ENCODE measurements around the gene PLS3. TPM values are rescaled to one million over a fixed set of nuclear protein-coding genes. Genes with fewer than 3 reads are reported as not detected.
"Not testable (repeated sequence)": the region's sequence is repeated elsewhere in the genome, so short reads cannot be mapped to it uniquely, and the experiment has no call there.

The PLS3 gene
- total RNA-seq, 1 donor from 2014 or later, result 17.8 TPM

DNA sequence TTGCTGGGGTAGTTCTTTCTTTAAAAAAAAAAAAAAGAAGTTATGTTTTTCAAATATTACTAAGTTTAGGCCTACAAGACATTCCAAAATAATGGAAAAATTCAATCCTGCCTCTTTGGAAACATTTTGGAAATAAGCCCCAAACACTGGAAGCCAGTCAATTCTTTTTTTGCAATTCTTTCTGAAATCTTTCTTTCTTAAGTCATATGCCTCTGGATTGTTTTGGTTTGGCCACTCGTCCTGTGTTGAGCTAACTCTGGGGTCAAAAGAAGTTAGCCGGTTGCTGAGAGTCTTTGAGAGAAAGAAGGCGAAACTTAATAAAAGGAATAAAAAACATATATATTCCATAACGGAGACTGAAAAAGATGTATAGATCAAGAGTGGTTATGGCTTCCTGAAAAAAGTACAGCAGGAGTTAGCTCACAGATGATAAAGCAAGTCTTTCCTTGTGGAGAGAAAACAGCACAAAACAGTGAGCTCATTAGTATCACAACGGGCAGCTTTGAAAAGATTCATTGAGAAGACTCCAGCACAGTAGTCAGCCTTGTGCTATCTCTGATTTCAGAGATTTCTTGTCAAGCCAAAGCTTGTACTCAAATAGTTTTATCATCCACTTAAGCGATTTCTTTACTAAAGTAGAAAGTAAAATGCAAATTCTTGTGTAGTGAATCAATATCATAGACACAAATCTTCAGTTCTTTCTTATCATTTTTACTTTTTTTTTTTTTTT lies 64.8 kb downstream of the PLS3 start:
- TF ChIP-seq, protein P1, sequence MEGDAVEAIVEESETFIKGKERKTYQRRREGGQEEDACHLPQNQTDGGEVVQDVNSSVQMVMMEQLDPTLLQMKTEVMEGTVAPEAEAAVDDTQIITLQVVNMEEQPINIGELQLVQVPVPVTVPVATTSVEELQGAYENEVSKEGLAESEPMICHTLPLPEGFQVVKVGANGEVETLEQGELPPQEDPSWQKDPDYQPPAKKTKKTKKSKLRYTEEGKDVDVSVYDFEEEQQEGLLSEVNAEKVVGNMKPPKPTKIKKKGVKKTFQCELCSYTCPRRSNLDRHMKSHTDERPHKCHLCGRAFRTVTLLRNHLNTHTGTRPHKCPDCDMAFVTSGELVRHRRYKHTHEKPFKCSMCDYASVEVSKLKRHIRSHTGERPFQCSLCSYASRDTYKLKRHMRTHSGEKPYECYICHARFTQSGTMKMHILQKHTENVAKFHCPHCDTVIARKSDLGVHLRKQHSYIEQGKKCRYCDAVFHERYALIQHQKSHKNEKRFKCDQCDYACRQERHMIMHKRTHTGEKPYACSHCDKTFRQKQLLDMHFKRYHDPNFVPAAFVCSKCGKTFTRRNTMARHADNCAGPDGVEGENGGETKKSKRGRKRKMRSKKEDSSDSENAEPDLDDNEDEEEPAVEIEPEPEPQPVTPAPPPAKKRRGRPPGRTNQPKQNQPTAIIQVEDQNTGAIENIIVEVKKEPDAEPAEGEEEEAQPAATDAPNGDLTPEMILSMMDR (IDR thresholded peaks at IDR 0.05; ENCODE audit: partially characterized antibody, unreplicated experiment), result no peak
- Mint-ChIP-seq H3K36me3 (ENCODE audit: unreplicated experiment) (no peaks in the 10 kb centered on the region), H3K27ac (ENCODE audit: unreplicated experiment) (no peak overlapping the region), H3K4me3 (ENCODE audit: unreplicated experiment) (no peak overlapping the region), H3K9me3 (ENCODE audit: unreplicated experiment) (no peaks in the 10 kb centered on the region), H3K4me1 (ENCODE audit: low read depth, unreplicated experiment) (no peaks in the 10 kb centered on the region), H3K27me3 (ENCODE audit: unreplicated experiment) (no peaks in the 10 kb centered on the region)
- DNase-seq, result no peak

DNA sequence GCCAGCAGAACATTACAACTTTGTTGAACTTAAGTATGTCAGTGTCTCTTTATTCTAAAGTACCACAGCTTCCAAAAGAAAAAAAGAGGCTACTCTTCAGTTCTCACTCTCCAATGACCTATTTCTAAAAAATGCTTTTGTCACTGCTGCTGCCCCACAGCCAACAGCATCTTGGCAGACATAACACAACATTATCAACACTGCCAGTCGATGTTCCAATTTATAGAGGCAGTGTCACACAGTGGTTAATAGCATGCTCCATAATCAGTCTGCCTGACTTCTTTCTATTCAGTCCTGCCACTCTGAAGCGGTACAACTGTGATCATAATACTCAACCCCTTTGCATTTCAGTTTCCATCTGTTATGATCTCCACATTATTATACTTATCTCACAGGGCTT lies 69.2 kb downstream of the PLS3 start:
- DNase-seq, result no peak
- no peaks in the 10 kb centered on the region for H3K27me3 Mint-ChIP-seq (ENCODE audit: unreplicated experiment)
- H3K4me3 Mint-ChIP-seq (ENCODE audit: unreplicated experiment), result no peak overlapping the region
- no peaks in the 10 kb centered on the region for H3K9me3 Mint-ChIP-seq (ENCODE audit: unreplicated experiment)
- TF ChIP-seq, protein P1 (IDR thresholded peaks at IDR 0.05; ENCODE audit: partially characterized antibody, unreplicated experiment), result no peak
- no peaks in the 10 kb centered on the region for H3K36me3 Mint-ChIP-seq (ENCODE audit: unreplicated experiment)
- no peak overlapping the region for H3K27ac Mint-ChIP-seq (ENCODE audit: unreplicated experiment)
- H3K4me1 Mint-ChIP-seq (ENCODE audit: low read depth, unreplicated experiment), result no peaks in the 10 kb centered on the region

DNA sequence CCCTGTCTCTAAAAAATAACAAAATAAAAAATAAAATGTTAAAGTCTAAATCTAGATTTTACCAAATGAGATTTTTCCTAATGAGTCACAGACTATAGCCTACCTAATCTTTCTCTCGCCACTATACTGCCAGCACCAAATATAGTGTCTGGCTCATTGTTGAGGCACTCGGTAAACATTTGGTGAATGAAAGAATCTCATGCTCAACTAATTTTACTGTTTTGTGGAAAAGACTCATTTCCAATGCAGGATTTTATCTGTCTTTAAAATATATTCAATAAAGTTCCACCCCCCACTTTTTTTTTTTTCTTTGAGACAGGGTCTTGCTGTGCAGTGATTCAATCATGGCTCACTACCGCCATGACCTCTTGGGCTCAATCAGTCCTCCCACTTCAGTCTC lies 71.5 kb downstream of the PLS3 start:
- H3K27ac Mint-ChIP-seq (ENCODE audit: unreplicated experiment), result no peak overlapping the region
- no peaks in the 10 kb centered on the region for H3K36me3 Mint-ChIP-seq (ENCODE audit: unreplicated experiment)
- TF ChIP-seq, protein P1 (IDR thresholded peaks at IDR 0.05; ENCODE audit: partially characterized antibody, unreplicated experiment), result no peak
- H3K4me1 Mint-ChIP-seq (ENCODE audit: low read depth, unreplicated experiment), result no peaks in the 10 kb centered on the region
- H3K4me3 Mint-ChIP-seq (ENCODE audit: unreplicated experiment), result no peak overlapping the region
- H3K9me3 Mint-ChIP-seq (ENCODE audit: unreplicated experiment), result no peaks in the 10 kb centered on the region
- no peaks in the 10 kb centered on the region for H3K27me3 Mint-ChIP-seq (ENCODE audit: unreplicated experiment)
- DNase-seq, result no peak

DNA sequence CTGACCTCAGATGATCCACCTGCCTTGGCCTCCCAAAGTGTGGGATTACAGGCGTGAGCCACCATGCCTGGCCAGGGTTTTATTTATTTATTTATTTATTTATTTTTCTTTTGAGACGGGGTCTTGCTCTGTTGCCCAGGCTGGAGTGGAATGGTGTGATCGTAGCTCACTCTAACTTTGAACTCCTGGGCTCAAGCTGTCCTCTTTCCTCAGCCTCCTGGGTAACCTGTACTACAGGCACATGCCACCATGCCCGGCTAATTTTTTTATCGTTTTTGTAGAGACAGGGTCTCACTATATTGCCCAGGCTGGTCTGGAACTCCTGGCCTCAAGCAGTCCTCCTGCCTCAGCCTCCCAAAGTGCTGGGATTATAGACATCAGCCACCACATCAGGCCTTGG lies 72.4 kb downstream of the PLS3 start:
- not testable (repeated sequence) for H3K36me3 Mint-ChIP-seq (ENCODE audit: unreplicated experiment); H3K27me3 Mint-ChIP-seq (ENCODE audit: unreplicated experiment); H3K4me1 Mint-ChIP-seq (ENCODE audit: low read depth, unreplicated experiment); DNase-seq; H3K4me3 Mint-ChIP-seq (ENCODE audit: unreplicated experiment); H3K9me3 Mint-ChIP-seq (ENCODE audit: unreplicated experiment); H3K27ac Mint-ChIP-seq (ENCODE audit: unreplicated experiment)

DNA sequence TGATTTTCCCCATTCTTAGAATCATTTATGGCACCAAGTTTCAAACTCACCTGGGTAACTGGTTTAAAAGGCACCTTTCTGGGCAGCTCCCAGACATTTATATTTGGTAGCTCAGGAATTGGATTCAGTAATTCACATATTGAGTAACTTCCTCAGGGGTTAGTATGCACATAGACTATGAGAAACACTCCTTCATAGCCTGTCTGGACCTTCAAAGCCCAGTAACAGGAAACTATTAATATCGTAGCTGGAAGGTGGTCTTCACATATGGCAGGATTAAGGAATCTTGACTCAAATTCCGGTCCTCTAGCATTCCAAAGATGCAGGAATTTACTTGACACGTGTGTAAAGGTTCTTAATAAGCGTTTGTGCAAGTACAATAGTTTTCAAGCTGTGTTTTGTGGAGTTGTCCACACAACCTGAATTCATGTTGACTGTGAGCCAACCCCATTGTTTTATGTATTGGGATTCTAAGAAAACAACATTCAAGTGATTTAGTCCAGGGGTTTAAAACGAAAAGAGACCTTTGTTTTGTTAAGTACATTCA lies 78.4 kb downstream of the PLS3 start:
- no peaks in the 10 kb centered on the region for H3K36me3 Mint-ChIP-seq (ENCODE audit: unreplicated experiment)
- no peaks in the 10 kb centered on the region for H3K27me3 Mint-ChIP-seq (ENCODE audit: unreplicated experiment)
- no peaks in the 10 kb centered on the region for H3K4me1 Mint-ChIP-seq (ENCODE audit: low read depth, unreplicated experiment)
- TF ChIP-seq, protein P1 (IDR thresholded peaks at IDR 0.05; ENCODE audit: partially characterized antibody, unreplicated experiment), result no peak
- no peak overlapping the region for H3K27ac Mint-ChIP-seq (ENCODE audit: unreplicated experiment)
- H3K4me3 Mint-ChIP-seq (ENCODE audit: unreplicated experiment), result no peak overlapping the region
- DNase-seq, result no peak
- no peaks in the 10 kb centered on the region for H3K9me3 Mint-ChIP-seq (ENCODE audit: unreplicated experiment)
